ENCODE data around the gene IER5.

IER5 gene

GRCh38 chr1:181135437-181135731 is 46.9 kb downstream of the IER5 start:
- no peak for DNase-seq (ENCODE audit: low spot score)

- peak; percentile 35 for DNase-seq (ENCODE audit: low spot score)
These were observed 47.6 kb downstream of the IER5 start for GRCh38 chr1:181135815-181136737.

- no peak for DNase-seq (ENCODE audit: low spot score)
These were observed 48.2 kb downstream of the IER5 start for GRCh38 chr1:181136738-181137122.

GRCh38 chr1:181137217-181137743 is 48.8 kb downstream of the IER5 start:
- no peak for DNase-seq (ENCODE audit: low spot score)

GRCh38 chr1:181139631-181140061 is 51.1 kb downstream of the IER5 start:
- DNase-seq (ENCODE audit: low spot score), result no peak

GRCh38 chr1:181140398-181140797 is 51.9 kb downstream of the IER5 start:
- no peak for DNase-seq (ENCODE audit: low spot score)

- DNase-seq (ENCODE audit: low spot score), result no peak
These were observed 52.4 kb downstream of the IER5 start for GRCh38 chr1:181140891-181141290.

- no peak for DNase-seq (ENCODE audit: low spot score)
These were observed 53.0 kb downstream of the IER5 start for GRCh38 chr1:181141431-181141910.
